LoVo (cell line): ENCODE results near the gene CA10.

Experiments used
- DNase-seq: peaks from one replicate; pipeline ENCODE4 v3.0.0-alpha.2; 2016; ENCODE audit warnings: low spot score

The CA10 gene

GRCh38 chr17:51645056-51645455 is 513.5 kb downstream of the CA10 start:
- DNase-seq = no peak

- no peak for DNase-seq
These were observed 514.6 kb downstream of the CA10 start for GRCh38 chr17:51643702-51644490.

DNA sequence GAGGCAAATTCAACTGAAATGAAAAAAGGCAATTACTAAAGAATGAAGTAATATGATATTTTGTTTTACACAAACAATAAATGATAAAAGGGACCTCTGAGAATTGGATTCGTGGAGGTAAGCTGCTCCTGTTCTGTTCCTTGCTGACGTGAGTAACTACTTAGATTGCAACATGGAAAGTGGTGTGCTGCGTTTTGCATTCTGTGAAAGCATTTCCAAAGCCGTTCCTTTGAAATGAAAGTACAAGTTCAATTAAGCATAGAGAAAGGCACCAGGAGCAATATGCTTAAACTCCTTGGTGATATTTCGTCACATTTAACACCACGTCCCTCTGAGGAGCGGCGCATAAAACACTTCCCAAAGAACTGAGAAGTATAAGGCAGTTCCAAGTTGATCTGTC is 516.5 kb downstream of the CA10 start:
- DNase-seq = no peak

- peak; percentile 12 for DNase-seq
These were observed 518.3 kb downstream of the CA10 start for GRCh38 chr17:51640108-51640622.

DNA sequence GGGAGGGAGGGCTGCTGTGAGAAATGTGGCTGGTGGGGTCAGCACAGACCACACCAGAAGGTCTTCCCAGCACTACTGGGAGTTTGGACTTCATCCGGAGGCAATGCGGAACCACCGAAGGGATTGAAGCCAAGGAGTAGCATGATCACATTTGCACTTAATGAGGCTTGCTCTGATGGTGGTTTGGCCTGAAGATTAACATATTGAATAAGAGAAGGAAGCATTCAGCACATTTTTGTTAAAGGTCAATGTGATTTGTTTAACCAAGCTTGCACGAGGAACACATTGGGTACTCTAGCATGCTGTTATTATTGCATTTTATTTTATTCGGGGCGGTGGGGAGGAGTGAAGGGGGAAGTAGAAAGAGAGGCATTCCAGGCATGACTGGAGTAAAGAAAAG is 519.5 kb downstream of the CA10 start:
- no peak for DNase-seq

GRCh38 chr17:51636291-51636690 is 522.2 kb downstream of the CA10 start:
- no peak for DNase-seq

GRCh38 chr17:51630101-51630671 is 528.3 kb downstream of the CA10 start:
- DNase-seq = no peak

- DNase-seq = no peak
These were observed 529.3 kb downstream of the CA10 start for GRCh38 chr17:51629232-51629631.

GRCh38 chr17:51627779-51628178 is 530.7 kb downstream of the CA10 start:
- no peak for DNase-seq

- DNase-seq = no peak
These were observed 540.0 kb downstream of the CA10 start for GRCh38 chr17:51618476-51618875.

- DNase-seq = no peak
These were observed 540.5 kb downstream of the CA10 start for GRCh38 chr17:51617986-51618385.

DNA sequence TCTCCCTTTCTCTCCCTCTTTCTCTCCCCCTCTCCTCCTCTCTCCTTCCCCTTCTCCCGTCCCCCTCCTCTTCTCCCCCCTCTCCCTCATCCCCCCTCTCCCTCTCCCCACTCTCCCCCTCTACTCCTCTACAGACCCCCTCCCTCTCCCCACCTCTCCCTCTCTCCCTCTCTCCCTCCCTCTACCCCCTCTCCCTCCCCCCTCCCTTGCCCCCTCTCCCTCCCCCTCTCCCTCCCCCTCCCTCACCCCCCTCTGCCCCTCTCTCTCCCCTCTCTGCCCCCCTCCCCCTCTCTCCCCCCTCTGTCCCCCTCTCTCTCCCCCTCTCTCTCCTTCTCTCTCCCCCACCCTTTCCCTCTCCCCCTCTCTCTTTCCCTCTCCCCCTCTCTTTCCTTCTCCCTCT is 545.3 kb downstream of the CA10 start:
- no peak for DNase-seq

GRCh38 chr17:51612692-51613091 is 545.8 kb downstream of the CA10 start:
- no peak for DNase-seq

DNA sequence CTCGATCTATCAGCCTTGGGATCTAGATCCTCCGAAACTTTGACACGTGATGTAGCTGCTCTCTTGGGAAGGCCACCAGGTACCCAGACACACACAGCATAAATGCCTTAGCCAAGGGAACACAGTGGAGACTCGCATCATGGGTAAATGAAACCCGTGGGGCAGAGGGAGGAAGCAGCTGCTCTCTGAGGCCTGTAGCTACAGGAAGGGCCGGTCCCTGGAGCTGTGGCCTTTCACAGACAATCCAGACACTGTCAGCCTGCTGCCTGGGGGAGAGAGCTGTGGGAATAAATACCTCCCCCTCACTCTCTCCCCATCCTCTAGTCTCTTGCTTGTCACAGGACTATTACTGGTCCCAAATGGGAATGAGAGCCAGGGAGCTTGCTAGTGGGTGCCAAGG is 546.9 kb downstream of the CA10 start:
- DNase-seq = no peak

DNA sequence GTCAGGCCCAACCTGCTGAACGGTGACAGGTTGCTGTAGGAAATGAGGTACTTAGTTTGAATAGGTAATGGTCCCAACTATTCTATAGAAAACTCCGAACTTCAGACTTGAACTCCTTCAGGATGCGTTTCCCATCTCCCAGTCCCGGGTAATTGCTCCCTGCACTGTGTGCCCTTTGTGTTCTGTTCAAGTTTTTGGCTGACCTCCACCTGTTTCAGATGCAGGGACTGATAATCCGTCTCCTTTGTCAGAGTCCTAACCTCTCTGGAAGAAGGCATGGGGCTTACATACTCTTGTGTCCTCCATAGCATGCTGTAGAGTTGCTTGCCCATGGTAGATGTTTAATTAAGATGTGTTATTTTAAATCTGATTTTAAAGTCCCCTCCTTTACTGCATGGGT is 547.7 kb downstream of the CA10 start:
- no peak for DNase-seq

DNA sequence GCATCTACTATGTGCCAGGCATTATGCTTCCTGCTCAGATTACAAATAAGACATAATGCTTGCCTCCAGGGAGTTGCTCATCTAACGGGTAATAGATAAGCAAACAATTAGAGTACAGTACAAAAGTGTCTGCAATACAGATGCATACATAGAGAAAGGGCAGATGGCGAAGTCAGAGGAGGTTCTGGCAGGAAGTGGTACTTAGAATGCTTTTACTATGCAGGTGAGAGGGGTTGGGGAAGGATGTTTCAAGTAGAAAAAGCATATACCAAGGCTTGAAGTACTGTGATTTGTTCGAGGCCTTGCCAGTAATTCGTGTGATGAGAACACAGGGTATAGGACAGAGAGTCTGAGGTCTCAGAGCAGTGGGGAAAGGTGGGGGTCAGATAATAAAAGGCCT is 548.4 kb downstream of the CA10 start:
- no peak for DNase-seq

DNA sequence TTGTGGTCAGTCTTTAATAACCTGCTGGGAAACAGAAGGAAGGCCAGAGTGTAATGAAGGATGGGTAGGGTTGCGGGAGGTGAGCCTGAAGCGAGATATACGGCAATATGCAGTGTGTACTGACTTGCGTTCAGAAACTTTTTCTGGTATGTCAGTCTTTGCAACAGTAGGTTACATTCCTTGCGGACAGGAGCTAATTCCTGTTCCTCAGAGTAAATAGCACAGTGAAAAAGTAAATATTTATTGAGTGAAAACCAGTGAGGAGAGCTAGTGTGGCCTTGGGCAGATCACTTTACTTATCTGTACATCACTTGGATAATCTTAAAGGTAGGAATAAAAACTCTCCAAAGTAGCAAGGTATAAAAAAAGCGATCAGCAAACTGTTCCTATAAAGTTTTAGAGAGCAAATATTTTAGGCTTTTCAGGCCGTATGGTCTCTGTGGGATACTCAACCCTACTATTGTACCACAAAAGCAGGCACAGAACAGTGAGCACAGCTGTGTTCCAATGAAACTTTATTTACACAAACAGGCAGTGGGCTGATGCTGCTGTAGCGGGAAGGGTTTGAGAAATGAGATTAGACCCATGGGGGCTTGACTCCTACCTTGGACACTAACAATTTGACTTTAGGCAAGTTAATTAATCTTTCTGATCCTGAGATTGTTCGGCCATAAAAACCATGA is 550.1 kb downstream of the CA10 start:
- no peak for DNase-seq

GRCh38 chr17:51607512-51607911 is 551.0 kb downstream of the CA10 start:
- no peak for DNase-seq

DNA sequence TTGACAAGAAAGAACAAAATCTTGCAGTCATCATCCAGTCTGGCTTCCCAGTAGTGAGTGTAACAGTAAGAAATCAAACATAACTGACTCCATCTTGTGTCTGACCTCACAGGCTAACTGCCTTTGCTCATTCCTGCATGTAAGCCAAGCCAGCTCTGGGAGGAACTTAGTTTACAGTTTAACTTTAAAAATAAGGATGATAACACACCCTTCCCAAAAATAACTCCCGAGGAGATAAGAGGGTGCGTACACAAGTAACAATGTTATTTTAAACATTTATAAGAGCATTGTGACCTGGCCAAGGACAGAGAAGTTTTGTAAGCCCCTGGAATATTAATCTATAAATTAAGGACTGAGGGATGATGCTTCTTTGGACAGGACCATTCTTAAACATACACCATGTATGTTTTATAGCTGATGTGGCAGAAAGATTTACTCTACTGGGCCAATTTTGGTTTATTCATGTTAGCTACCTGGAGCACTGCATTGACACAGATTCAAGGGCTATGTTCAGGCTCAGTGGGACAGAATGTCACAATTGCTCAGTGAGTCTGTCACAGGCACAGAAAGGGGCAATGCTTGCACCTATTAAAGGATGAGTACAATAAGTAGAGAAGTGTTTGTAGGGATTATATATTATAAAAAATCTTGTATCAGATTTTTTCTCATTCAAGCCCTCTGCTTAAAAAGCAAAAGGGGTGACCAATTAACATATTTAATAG is 554.1 kb downstream of the CA10 start:
- DNase-seq = no peak

- no peak for DNase-seq
These were observed 556.8 kb downstream of the CA10 start for GRCh38 chr17:51601622-51602261.

GRCh38 chr17:51598824-51599223 is 559.7 kb downstream of the CA10 start:
- no peak for DNase-seq

GRCh38 chr17:51597345-51597744 is 561.2 kb downstream of the CA10 start:
- no peak for DNase-seq
